IMR-90 (cell line): ENCODE measurements around the gene CPLX4.

Source experiments
- POLR2A ChIP-seq: IDR thresholded peaks from 2 replicates; pipeline ENCODE4 v1.6.1; 2012; ENCODE audit warnings: mild to moderate bottlenecking, low read depth, low read length
- RAD21 ChIP-seq: IDR thresholded peaks from 2 replicates; pipeline ENCODE4 v1.6.1; 2012; ENCODE audit warnings: low read length, improper control_type of control experiment
- USF2 ChIP-seq: fragments of 150-350 bp; IDR thresholded peaks from 2 replicates; pipeline ENCODE4 v1.6.1; 2017; ENCODE audit warnings: mild to moderate bottlenecking, antibody characterized with exemption, low read length, low read depth
- TF ChIP-seq, protein P1 (sequence below): conservative IDR thresholded peaks from 2 replicates; pipeline ENCODE4 v1.5.1; 2012; ENCODE audit warnings: mild to moderate bottlenecking, low read depth, low read length, improper control_type of control experiment
- TF ChIP-seq, protein P2 (sequence below): fragments of 150-350 bp; IDR thresholded peaks from 2 replicates; pipeline ENCODE4 v1.6.1; 2016; ENCODE audit warnings: low read depth, mild to moderate bottlenecking, low read length, moderate library complexity, borderline replicate concordance

GRCh38 chr18:59270689-59271257, 47.7 kb downstream of the CPLX4 start:
- TF ChIP-seq RAD21 (no peak), POLR2A (no peak), USF2 (no peak)
- TF ChIP-seq, protein P1, sequence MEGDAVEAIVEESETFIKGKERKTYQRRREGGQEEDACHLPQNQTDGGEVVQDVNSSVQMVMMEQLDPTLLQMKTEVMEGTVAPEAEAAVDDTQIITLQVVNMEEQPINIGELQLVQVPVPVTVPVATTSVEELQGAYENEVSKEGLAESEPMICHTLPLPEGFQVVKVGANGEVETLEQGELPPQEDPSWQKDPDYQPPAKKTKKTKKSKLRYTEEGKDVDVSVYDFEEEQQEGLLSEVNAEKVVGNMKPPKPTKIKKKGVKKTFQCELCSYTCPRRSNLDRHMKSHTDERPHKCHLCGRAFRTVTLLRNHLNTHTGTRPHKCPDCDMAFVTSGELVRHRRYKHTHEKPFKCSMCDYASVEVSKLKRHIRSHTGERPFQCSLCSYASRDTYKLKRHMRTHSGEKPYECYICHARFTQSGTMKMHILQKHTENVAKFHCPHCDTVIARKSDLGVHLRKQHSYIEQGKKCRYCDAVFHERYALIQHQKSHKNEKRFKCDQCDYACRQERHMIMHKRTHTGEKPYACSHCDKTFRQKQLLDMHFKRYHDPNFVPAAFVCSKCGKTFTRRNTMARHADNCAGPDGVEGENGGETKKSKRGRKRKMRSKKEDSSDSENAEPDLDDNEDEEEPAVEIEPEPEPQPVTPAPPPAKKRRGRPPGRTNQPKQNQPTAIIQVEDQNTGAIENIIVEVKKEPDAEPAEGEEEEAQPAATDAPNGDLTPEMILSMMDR = no peak
- TF ChIP-seq, protein P2, sequence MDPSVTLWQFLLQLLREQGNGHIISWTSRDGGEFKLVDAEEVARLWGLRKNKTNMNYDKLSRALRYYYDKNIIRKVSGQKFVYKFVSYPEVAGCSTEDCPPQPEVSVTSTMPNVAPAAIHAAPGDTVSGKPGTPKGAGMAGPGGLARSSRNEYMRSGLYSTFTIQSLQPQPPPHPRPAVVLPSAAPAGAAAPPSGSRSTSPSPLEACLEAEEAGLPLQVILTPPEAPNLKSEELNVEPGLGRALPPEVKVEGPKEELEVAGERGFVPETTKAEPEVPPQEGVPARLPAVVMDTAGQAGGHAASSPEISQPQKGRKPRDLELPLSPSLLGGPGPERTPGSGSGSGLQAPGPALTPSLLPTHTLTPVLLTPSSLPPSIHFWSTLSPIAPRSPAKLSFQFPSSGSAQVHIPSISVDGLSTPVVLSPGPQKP = no peak
